ENCODE measurements around the gene OR2J3.
"Not testable (repeated sequence)": the region's sequence is repeated elsewhere in the genome, so short reads cannot be mapped to it uniquely, and the experiment has no call there.

The OR2J3 gene

GRCh38 chr6:29107758-29108157 is at the start of gene OR2J3:
Gene OR2J3, plus strand, starts transcription at chr6:29108058. Its CDS starts 3,833 bp downstream, at chr6:29111891.
- no peak for DNase-seq (ENCODE audit: low read depth in 2 of 2)

- DNase-seq (ENCODE audit: low read depth in 2 of 2), result no peak
These were observed 35.8 kb upstream of the OR2J3 start for GRCh38 chr6:29071831-29072723.

- no peak for DNase-seq (ENCODE audit: low read depth in 2 of 2)
These were observed 28.7 kb upstream of the OR2J3 start for GRCh38 chr6:29079203-29079602.

GRCh38 chr6:29081312-29081711 is 26.5 kb upstream of the OR2J3 start:
- no peak for DNase-seq (ENCODE audit: low read depth in 2 of 2)

GRCh38 chr6:29082457-29082856 is 25.4 kb upstream of the OR2J3 start:
- DNase-seq (ENCODE audit: low read depth in 2 of 2), result no peak

GRCh38 chr6:29087213-29087612 is 20.6 kb upstream of the OR2J3 start, which contains the start of gene OR2B3:
Gene OR2B3, minus strand, starts transcription at chr6:29087313. Its CDS starts 65 bp downstream, at chr6:29087248.
- DNase-seq (ENCODE audit: low read depth in 2 of 2), result no peak

- DNase-seq (ENCODE audit: low read depth in 2 of 2), result no peak
These were observed 14.9 kb upstream of the OR2J3 start for GRCh38 chr6:29092957-29093356.

- no peak for DNase-seq (ENCODE audit: low read depth in 2 of 2)
These were observed 10.1 kb upstream of the OR2J3 start for GRCh38 chr6:29097803-29098202.

- DNase-seq (ENCODE audit: low read depth in 2 of 2), result no peak
These were observed 8.7 kb upstream of the OR2J3 start, which contains the start of gene OR2J1 for GRCh38 chr6:29099190-29099589. Gene OR2J1, plus strand, starts transcription at chr6:29099490. Its CDS starts 1,453 bp downstream, at chr6:29100943.

- no peak for DNase-seq (ENCODE audit: low read depth in 2 of 2)
These were observed 4.3 kb downstream of the OR2J3 start for GRCh38 chr6:29112135-29112534.

- not testable (repeated sequence) for DNase-seq (ENCODE audit: low read depth in 2 of 2)
These were observed 7.1 kb downstream of the OR2J3 start for GRCh38 chr6:29114964-29115363.

GRCh38 chr6:29129326-29130012 is 21.6 kb downstream of the OR2J3 start:
- no peak for DNase-seq (ENCODE audit: low read depth in 2 of 2)

GRCh38 chr6:29130644-29131043 is 22.8 kb downstream of the OR2J3 start:
- DNase-seq (ENCODE audit: low read depth in 2 of 2), result no peak

- DNase-seq (ENCODE audit: low read depth in 2 of 2), result no peak
These were observed 23.8 kb downstream of the OR2J3 start for GRCh38 chr6:29131691-29132090.

GRCh38 chr6:29137724-29138123 is 29.9 kb downstream of the OR2J3 start:
- no peak for DNase-seq (ENCODE audit: low read depth in 2 of 2)

- DNase-seq (ENCODE audit: low read depth in 2 of 2), result no peak
These were observed 33.7 kb downstream of the OR2J3 start for GRCh38 chr6:29141606-29142005.

- no peak for DNase-seq (ENCODE audit: low read depth in 2 of 2)
These were observed 34.5 kb downstream of the OR2J3 start for GRCh38 chr6:29142309-29142708.

- no peak for DNase-seq (ENCODE audit: low read depth in 2 of 2)
These were observed 38.3 kb downstream of the OR2J3 start for GRCh38 chr6:29146179-29146578.

GRCh38 chr6:29147074-29147473 is 39.2 kb downstream of the OR2J3 start:
- DNase-seq (ENCODE audit: low read depth in 2 of 2), result no peak

GRCh38 chr6:29149444-29149843 is 41.6 kb downstream of the OR2J3 start:
- not testable (repeated sequence) for DNase-seq (ENCODE audit: low read depth in 2 of 2)

- DNase-seq (ENCODE audit: low read depth in 2 of 2), result no peak
These were observed 45.2 kb downstream of the OR2J3 start for GRCh38 chr6:29153083-29153482.

GRCh38 chr6:29155182-29155581 is 47.3 kb downstream of the OR2J3 start:
- not testable (repeated sequence) for DNase-seq (ENCODE audit: low read depth in 2 of 2)

- not testable (repeated sequence) for DNase-seq (ENCODE audit: low read depth in 2 of 2)
These were observed 52.1 kb downstream of the OR2J3 start for GRCh38 chr6:29159922-29160321.
